Measurements from ENCODE around the gene KCTD6.
"Not testable (repeated sequence)": the region's sequence is repeated elsewhere in the genome, so short reads cannot be mapped to it uniquely, and the experiment has no call there.

Gene KCTD6

GRCh38 chr3:58524326-58524888 lies 32.5 kb downstream of the KCTD6 start:
- DNase-seq (ENCODE audit: low read depth in 2 of 2): no peak

- DNase-seq (ENCODE audit: low read depth in 2 of 2): no peak
Measured at GRCh38 chr3:58526515-58526957, 34.6 kb downstream of the KCTD6 start.

DNA sequence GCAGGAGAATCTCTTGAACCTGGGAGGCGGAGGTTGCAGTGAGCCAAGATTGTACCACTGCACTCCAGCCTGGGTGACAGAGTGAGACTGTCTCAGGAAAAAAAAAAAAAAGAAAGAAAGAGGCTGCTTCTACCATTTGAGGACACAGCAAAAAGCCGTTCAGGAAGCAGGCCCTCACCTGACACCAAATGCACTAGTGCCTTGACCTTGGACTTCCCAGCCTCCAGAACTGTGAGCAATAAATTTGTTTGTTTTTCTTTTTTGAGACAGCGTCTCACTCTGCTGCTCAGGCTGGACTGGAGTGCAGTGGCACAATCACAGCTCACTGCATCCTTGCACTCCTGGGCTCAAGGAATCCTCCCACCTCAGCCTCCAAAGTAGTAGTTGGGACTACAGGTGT lies 35.5 kb downstream of the KCTD6 start:
- DNase-seq (ENCODE audit: low read depth in 2 of 2): not testable (repeated sequence)

GRCh38 chr3:58528629-58529028 lies 36.7 kb downstream of the KCTD6 start:
- no peak for DNase-seq (ENCODE audit: low read depth in 2 of 2)

- DNase-seq (ENCODE audit: low read depth in 2 of 2): no peak
Measured at GRCh38 chr3:58529516-58530353, 37.8 kb downstream of the KCTD6 start.

GRCh38 chr3:58530354-58530865 lies 38.5 kb downstream of the KCTD6 start:
- DNase-seq (ENCODE audit: low read depth in 2 of 2): no peak

DNA sequence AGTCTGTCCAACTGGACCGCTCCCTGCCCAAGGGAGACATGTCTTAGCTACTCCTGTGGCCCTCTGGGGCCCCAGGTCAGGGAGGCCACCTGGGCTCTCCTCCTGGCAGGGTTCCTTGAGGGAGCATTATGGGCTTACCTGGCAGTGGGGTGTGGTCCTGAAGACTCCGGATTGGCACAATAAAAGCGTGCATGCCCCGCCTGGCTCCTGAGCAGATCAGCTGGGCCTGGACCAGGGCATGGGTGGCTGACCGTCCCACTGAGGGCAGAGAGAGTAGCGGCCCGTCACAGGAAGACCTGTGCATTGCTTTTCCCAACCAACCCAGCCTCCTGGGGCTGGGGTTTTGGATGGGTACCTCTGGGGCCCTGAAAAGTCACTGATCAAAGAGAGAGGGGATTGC lies 39.7 kb downstream of the KCTD6 start:
- DNase-seq (ENCODE audit: low read depth in 2 of 2): no peak

GRCh38 chr3:58531956-58532355 lies 40.1 kb downstream of the KCTD6 start:
- DNase-seq (ENCODE audit: low read depth in 2 of 2): no peak

DNA sequence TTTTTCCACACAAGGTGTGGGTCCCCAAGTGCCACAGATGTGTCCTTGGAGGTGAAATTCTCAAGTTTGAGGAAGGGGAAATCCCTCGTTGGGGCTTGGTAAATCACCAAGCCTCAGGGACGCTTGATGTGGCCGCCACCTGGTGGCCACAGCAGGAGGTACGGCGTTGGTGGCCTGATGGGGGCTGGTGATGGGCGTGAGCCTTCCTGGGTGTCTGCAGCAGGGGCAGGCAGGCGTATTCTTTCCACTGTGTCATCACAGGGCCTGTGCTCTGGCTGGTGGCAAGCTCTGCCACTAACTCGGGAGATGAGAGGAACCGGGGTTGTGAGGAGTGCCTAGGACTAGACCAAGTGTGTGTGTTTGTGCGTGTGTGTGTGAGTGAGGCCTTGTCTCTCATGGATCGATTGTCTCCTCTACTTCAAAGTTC lies 40.9 kb downstream of the KCTD6 start:
- peak; percentile 74 to 78 for DNase-seq (ENCODE audit: low read depth in 2 of 2)

DNA sequence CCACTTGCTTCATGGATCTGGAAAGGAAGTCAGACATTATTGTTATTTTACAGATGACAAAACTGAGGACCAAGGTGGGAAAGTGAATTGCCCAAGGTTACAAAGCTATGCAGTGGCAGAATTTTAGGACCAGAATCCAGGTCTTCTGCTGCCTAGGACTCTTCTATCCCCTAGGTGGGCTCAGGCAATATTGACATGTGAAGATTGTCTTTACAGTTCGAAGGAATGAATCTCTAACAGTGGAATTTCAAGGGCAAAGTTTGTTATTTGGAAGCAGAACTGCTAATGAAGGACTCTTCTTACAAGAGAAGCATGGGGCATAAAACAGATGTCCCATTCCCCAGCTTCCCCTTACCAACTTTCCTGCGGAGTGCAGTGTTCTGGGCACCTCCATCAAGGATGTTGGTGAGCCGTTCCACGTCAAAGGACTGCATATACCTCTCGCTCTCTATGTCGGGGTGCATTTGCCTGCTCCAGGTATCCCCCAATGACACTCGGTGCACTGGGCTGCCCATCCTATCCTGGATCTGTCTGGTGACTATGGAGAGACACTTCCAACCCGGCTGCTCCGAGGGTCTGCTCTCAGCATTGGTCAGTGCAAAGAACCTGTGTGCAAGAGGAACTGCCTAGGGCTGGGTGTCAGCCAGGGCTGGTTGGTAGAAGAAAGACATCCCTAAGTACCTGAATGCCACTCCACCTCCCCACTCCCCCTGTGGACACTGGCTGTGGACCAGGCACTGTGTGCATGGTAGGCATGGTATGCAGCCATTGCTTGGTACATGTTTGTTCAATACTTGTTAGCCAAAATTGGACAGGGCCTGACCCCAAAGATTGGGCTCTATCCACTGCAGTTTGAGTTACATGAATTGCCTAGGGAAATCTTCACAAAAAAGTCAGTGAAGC lies 42.9 kb downstream of the KCTD6 start:
- no peak for DNase-seq (ENCODE audit: low read depth in 2 of 2)

DNA sequence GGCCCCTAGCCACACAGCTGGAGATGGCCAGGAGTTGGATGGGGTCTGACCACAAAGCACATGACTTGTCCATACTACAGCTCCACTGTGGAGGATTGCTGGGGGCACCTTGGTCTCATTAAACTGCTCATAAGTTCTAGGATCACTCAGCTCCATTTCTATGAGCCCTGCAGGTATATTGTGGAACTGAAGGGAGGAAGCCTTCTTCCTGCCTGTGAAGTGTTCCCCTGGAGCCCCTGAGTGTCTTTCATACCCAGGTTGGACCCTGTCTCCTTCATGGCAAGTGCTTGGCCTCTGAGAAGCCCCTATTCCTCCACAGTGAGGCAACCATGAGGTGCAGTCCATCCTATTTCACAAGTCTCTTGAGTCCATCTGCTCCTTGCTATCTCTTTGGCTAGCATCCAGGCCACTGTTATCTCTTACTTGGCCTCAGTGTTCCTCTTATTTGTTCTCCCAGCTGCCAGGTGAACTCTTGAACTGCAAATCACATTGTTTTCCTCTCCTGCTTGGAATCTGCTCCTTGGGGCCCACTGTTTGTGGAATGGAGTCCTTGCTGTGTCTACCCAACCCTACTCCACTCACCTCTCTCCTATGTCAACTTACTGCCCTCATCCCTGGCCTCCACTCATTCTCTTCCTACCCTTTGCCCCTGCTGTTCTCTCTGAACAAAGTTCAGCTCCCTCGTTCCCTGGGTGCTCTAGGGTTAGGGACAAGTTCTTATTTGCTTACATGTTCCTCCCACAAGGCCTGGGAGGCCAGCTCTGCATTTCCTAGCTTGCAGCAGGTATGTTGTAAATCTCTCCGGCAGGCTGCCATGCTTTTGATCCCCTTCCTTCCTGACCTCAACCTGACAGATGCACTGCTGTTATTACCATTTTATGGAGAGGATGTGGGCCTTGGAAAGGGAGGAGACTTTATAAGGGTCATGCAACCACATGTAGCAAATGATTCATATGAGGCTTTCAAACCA lies 43.9 kb downstream of the KCTD6 start:
- DNase-seq (ENCODE audit: low read depth in 2 of 2): no peak

DNA sequence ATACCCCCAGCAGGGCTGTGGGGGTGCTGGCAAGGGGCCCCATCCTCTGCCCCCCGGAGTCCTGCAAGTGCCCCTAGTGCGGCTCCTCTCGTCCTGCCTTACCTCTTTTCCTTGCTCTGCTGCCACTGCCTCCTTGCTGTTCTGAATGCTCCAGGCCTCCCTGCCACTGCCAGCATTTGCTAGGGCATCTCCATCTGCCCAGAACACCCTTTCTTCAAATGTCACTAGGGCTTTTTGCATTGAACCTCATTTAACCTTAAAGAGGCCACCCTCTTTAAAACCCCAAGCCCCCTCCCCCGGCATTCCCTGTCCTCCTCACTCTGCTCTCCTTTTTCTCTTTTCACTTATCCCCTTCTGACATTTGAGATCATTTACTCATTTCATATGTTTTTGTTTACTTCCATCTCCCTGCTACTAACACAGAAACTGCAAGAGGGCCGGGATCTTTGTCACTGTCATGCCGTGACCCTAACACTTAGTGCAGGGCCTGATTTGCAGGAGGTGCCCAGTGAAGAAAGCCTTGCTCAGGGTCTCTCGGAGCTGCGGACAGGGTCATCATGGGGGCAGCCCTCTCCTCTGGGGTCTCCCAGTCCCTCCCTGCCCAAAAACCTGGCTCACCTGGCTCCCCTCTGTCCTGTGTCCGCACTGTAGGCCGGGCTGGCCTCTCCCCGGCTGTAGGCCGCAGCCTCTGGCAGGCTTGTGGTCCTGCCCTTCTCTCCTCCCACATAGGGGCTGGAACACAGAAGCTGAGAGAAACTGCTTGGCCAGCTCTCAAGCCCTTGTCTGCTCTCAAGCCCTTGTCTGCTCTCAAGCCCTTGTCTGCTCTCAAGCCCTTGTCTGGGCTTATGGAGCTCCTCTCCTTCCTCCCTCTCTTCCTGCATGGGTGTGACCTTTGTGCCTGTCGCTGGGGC lies 44.9 kb downstream of the KCTD6 start, which contains the start of gene ACOX2:
Gene ACOX2, minus strand, starts transcription at position 690 of the 911 bp plus-strand sequence. CDS start 2,084 bp downstream, outside the sequence.
- DNase-seq (ENCODE audit: low read depth in 2 of 2): no peak

- no peak for DNase-seq (ENCODE audit: low read depth in 2 of 2)
Measured at GRCh38 chr3:58537412-58538301, 45.8 kb downstream of the KCTD6 start.

DNA sequence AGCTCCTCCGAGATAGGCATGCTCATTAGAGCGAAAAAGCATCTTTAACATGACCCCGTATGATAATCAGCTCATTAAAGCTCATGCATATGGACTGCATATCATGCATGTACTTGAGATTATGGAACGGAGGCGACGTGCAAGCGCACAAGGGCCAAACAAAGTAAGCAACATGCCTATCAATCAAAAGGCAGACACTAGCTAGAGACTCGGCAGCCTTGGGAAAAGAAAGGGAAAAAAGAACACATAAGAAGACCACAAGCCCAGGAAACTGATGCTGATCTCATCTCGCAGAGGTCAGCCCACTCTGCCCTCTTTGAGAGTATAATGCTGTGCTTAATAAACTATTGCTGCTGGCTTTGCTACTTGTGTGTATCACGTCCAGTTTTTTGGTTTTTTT lies 47.7 kb downstream of the KCTD6 start:
- no peak for DNase-seq (ENCODE audit: low read depth in 2 of 2)

- no peak for DNase-seq (ENCODE audit: low read depth in 2 of 2)
Measured at GRCh38 chr3:58540176-58540858, 48.4 kb downstream of the KCTD6 start.

GRCh38 chr3:58544541-58544940 lies 52.6 kb downstream of the KCTD6 start:
- no peak for DNase-seq (ENCODE audit: low read depth in 2 of 2)

GRCh38 chr3:58551636-58552180 lies 59.8 kb downstream of the KCTD6 start:
- no peak for DNase-seq (ENCODE audit: low read depth in 2 of 2)
